Prostate gland (tissue), 2 donors: ENCODE data around the gene TMEM108.

Experiments used
- CTCF ChIP-seq, 4 experiments: fragments of 200-600 bp in 2 of 4; fragments of 450-650 bp in 2 of 4; sonication (generic) in 2 of 4; IDR thresholded peaks; 1 replicate in 3 of 4; 2 replicates in 1 of 4; pipeline ENCODE4 v1.5.1; 2016 to 2019; ENCODE audit warnings: antibody characterized with exemption in 4 of 4, mild to moderate bottlenecking in 2 of 4, moderate library complexity in 2 of 4
- POLR2A ChIP-seq: fragments of 450-650 bp; IDR thresholded peaks from one replicate; pipeline ENCODE4 v1.6.1; 2016; ENCODE audit warnings: antibody characterized with exemption, mild to moderate bottlenecking
- POLR2AphosphoS5 ChIP-seq: sonication (generic); formaldehyde crosslinking; IDR thresholded peaks from one replicate; pipeline ENCODE4 v1.6.1; 2017; ENCODE audit warnings: antibody characterized with exemption

GRCh38 chr3:133412183-133413132 is 374.3 kb downstream of the TMEM108 start:
- TF ChIP-seq CTCF (IDR thresholded peaks at IDR 0.05) = no peak
- no peak for TF ChIP-seq POLR2AphosphoS5
- TF ChIP-seq POLR2A = no peak
